ENCODE results near the gene MYO5C.
A peak's percentile ranks its signal among the peaks of the same experiment; 100 is the strongest.

MYO5C gene

DNA sequence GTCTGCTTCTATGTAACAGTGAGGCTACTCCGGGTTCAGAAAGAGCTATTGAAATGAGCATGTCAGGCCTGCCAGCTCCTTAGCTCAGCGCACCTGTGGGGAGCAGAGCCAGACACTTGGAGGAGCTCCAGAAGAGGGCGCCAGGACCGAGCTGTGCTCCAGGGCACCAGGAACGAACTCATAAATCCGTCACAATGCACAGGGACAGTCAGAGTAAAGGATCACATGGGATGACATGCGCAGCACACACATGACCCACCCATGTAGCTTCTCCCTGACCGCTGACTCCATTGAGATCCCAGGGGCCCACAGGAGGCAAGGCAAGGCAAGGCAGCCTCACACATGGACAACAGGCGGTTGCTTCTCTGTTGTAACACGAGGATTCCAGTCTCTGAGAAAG lies 78.4 kb downstream of the MYO5C start:
- peak; percentile 19 for DNase-seq (ENCODE audit: low spot score)

DNA sequence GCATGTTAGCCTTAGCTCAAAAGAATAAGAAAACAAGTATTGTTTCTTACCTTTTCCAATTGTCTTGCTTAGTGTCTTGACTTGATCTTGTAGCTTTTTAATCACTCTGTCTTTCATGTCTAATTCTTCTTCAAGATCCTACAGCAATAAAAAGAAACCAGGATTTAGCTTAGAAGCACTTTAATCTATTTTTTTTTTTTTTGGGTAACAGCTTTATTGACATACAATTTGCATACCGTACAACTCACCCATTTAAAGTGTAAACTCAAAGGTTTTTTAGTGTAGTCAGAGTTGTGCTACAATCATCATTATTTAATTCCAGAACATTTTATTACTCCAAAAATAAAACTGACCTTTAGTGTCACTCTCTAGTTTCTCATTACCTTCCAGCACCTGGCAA lies 81.1 kb downstream of the MYO5C start:
- DNase-seq (ENCODE audit: low spot score), result no peak

DNA sequence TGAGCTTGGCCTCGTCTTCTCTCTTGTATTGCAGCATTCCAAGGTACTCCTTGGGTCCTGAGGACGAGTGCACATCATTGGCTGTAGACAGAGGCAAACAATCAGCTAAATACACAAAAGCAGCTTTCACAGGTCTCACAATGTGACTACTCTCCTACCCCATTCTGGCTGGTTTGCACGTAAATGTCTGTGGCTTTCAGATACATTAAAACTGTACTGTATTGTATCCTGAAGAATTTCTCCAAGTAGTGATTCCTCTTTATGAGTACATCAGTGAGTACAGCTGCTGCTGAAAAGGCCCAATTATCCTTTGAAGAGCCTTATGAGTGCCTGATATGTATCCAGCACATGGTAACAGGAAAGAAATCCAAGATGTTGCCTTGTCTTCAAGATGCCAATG lies 82.4 kb downstream of the MYO5C start:
- DNase-seq (ENCODE audit: low spot score), result no peak

DNA sequence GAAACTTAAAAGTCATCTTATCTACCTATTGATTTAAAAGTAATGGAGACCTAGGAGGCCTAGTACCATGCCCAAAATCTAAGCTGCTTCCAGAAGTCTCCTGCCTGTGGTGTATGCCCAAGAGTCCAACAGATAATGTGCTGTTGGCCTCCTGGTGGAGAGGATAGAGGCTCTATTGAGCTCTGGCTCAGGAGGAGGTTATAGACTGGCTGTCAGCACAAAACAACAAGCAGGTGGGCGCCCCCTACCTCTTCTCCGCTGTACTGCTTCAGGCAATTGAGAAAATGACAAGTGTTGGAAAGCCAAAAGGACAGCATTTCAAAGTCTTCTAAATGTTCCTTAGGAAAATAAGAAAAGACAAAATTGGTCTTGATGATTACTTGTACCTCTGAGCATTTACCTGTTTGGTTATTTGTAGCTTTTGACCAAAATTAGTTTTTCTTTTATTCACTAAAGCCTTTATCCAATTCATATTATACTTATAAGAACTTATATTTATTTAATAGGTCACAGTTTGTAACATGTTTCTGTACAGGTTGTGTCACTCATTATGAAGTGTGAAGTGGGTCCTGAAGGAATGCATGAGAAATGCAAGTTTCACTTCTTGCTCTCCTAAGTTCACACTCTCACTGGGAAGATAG lies 87.2 kb downstream of the MYO5C start:
- peak; percentile 65 for DNase-seq (ENCODE audit: low spot score)

DNA sequence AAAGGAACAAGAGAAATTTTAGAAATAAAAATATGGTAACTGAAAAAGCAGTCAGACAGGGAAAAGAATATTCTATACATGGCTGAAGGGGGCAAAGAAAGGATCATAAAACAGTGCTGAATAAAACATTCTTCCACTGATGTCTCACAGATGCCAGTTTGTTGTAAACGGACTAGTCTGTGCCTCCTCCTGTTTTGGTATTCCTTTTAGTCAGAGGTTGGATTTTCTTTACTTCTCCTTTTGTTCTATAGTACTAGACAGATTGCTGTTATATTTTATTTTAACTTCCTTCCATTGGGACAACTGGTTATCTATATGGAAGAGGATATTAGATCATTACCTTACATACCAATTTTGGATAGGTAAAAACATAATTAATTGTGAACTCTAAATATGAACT lies 88.4 kb downstream of the MYO5C start:
- DNase-seq (ENCODE audit: low spot score), result no peak

DNA sequence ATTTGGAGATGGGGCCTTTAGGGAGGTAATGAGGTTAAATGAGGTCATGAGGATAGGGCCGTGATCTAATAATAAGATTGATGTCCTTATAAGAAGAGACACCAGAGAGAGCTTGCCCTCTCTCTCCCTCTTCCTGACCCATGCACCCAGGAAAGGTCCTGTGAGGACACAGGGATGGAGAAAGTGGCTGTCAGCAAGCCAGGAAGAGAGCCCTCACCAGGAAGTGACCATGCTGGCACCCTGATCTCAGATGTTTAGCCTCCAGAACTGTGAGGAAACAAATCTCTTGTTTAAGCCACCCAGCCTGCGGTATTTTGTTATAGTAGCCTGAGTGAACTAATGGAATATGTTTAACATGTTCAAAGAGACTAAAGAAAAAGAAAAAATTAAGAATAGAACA lies 89.2 kb downstream of the MYO5C start:
- DNase-seq (ENCODE audit: low spot score), result no peak

DNA sequence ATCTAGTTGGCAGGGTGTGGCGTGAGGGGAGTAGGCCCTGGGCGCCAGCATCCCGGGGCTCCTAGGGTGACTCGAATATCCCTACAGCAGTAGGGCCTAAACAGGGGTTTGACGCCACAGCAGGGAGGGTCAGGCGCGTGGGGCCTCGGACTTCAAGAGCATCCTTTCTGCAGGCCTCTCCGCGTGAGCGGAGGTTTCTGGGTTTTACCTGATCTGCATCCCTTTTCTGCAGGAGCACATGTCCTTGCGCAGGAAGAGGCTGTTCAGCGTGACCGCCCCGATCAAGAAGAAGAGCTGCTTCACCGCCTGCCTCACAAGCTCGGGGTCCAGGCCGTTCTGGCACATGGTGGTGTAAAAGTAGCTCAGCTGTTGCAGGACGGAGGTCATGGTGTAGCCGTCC lies 90.9 kb downstream of the MYO5C start:
- no peak for DNase-seq (ENCODE audit: low spot score)

DNA sequence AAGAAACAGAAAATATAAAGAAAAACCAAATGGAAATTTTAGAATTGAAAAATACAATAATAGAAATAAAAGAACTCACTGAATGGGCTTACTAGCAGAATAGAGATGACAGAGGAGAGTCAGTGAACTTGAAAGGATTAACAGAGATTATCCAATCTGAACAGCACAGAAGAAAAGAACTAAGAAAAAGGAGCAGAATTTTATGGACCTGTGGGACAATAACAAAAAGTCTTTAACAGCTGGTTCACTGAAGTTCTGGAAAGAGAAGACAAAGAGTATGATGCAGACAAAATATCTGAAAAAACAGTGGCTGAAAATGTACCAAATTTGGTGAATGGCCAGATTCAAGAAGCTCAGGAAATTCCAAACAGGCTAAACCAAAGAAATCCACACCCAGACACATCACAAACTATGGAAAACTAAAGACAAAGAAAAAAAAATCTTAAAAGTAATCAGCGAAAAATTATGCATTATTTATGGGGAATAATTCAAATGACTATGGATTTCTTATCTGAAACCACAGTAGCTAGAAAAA lies 94.7 kb downstream of the MYO5C start:
- DNase-seq (ENCODE audit: low spot score), result no peak

DNA sequence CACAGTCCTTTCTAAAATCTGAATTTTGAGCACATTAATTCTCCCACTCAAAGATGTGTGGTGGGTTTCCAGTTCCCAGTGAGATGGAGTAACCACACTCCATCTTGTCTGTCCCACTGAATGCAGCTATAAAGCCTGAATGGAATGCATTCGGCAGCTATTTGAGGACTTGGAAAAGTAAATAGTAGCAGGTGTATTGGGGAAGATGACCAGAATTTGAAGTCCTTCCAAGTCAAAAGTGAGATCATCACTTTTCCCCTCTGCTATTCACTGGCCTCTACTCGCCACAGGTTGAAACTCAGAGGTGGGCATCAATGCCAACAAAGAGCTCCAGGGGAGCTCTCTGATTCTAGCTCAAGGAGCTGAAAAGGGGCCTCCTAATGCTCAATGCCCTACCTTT lies 96.3 kb downstream of the MYO5C start:
- no peak for DNase-seq (ENCODE audit: low spot score)

DNA sequence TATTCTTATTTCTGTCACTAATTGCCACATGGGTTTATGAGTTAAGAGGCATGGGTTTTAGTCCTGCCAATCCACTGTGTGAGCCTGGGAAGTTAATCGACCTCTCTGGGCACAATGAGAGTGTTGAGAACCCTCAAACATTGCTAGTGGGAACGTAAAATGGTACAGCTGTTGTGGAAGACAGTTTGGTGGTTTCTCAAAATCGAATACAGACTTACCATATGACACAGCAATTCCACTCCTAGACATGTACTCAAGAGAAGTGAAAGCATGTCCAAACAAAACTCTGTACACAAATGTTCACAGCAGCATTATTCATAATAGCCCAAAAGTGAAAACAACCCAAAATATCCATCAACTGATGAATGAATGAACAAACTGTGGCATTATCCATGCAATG lies 98.7 kb downstream of the MYO5C start:
- no peak for DNase-seq (ENCODE audit: low spot score)

DNA sequence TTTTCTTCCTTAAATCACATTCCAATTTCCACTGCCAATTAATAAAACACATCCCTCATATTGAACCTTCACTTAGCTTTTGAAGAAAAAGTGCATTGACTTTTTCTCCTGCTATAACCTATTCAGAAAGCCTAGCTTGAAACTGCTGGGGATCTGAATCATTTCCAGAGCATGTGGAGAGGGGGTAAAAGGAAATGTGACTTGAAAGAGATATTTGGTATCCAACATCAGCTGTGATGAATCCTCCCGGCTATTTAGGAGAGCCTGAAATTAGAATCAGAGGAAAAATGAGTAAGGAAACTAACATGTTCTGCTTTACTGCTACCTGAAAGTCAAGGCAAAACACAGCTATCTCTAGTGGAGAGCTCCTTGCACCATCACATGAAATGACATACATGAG lies 101.8 kb downstream of the MYO5C start:
- no peak for DNase-seq (ENCODE audit: low spot score)

DNA sequence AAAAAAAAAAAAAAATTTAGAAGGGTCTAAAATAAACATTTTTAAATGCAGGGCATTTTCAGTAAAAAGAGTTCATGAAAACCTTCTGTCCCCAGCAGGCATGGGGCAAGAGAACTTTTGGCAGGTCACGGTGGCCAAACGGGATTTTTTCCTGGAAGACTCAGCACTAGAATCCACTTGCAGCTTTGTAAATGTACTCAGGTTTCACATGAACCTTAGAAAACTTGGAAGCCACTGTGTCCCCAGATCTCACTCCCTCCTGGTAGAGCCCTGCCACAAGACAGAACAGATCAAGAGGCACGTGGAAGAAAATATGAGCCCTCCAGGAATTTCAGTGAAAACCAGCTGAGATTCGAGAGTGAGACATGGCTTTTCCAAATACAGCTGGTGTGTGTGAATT lies 102.3 kb downstream of the MYO5C start:
- DNase-seq (ENCODE audit: low spot score), result no peak

DNA sequence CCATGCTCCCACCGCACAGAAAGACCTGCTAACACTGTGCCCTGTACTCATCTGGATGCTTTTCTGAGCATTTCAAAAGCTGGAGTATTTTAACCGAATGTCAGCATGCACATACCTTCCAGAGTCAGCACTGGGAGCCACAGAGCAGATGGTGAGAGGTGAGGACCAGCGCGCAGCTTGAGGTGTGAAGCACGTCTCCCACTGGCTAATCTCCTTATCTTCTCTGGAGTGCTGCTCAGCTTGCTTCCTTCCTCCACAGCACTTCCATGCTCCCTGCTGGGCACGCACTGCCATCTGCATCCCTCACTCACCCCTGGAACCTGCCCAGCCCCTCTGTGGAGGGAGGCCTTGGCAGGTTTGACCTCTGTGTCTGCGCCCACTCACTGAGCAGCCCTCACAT lies 104.4 kb downstream of the MYO5C start, which contains the start of gene GNB5:
Gene GNB5 (minus strand): TSS at position 186 of the 400 bp plus-strand sequence. CDS start 6,716 bp downstream, outside the sequence.
- DNase-seq (ENCODE audit: low spot score), result peak; percentile 31

DNA sequence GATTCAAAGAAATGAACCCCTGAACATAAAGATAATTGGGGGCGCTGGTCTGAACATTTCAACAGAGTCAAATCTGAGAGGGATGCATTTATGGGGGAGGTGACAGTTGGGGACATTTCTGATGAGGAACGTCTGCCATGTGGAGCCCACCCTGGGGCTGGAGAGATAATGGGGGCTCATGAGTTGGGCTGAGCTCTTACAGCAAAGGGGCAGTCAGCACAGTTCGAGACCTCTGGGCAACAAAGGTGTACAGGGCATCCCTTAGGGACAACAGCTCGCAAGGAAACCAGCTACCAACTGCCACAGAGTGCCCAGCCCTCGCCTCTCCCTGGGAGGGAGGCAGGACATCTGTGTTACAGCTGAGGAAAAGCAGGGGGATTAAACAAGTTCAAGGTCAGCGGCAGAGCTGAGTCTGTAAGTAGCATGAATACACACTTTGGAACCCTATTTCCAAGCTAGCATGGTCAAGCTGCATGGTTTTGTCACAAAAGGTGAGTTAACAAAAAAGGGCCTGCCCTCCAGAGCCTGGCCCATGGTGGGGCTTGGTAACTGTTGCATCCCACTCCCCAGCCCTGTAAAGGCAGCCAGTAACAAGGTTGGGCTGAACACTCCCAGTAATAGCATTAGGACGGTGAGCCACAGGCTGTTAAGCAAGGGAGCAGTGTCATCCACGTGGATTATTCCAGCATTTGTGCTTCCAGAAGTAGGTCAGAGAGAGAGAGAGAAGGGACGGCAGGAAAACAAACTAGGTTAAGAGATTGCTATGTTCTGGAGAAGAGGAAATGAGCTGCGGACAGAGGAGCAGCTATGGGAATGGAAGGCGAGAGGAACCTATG lies 108.7 kb downstream of the MYO5C start:
- peak; percentile 70 for DNase-seq (ENCODE audit: low spot score)

DNA sequence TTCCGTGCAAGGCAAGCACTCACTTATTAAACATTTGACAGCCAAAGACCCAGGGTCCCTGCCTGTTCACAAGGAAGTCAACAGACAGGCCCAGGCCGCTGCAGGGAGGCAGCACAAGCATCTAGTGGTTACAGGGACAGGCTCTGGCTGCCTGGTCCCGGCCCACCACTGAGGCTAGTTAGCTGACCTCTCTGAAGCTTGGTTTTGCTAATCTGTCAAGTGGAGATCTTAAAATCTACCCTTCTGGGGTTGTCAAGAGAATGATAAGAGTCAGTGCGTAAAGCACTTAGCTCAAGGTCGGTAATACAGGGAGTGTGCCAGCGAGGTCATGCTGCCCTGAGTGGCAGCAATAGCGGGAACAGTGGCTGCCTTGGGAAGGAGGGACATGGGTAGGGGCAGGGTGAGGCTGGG lies 110.4 kb downstream of the MYO5C start:
- DNase-seq (ENCODE audit: low spot score), result no peak

DNA sequence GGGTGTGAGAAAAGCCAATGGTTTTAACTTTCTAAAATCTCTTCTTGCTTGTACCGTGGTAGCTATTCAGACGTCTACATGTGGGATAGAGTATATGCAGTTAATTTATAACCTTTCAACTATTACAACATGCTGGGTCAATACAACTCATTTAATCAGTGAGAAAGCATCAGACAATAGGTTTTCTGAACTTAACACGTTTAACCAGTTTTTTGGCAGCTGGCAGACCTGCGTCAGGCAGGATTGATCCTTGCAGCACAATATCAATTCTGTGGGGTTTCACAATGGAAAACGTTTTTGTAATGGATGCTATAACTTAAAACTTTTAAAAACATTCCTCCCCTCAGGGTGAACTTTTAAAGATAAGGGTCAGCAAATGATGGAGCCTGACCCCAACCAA lies 110.9 kb downstream of the MYO5C start:
- DNase-seq (ENCODE audit: low spot score), result no peak

DNA sequence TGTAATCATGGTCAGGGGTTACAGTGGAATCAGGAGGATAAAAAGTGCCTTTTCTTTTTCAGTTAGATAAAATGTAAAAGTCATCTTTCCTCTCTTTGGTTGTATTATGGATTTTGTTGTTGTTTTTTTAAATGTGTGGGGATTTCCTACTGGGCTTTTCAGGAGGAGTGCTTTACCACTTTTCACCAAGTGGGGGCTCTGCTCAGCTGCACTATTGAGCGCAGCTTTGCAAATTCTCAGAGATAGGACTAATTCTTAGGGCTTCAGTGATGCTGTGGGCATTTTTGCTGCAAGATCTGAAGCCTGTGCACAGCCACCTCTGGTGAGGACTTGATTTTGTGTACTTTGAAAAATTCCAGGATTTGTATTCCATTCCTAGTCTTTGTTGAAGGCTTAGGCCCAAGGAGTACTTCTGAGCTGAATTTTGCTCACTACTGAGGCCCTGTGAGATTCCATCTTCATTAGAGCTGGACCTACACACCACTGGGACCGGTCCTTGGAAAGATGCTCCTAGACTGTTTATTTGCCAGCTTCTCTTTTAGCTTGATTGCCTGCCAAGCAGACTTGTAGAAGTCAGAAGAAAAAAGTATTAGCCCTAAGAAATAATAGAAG lies 111.9 kb downstream of the MYO5C start:
- peak; percentile 41 for DNase-seq (ENCODE audit: low spot score)

DNA sequence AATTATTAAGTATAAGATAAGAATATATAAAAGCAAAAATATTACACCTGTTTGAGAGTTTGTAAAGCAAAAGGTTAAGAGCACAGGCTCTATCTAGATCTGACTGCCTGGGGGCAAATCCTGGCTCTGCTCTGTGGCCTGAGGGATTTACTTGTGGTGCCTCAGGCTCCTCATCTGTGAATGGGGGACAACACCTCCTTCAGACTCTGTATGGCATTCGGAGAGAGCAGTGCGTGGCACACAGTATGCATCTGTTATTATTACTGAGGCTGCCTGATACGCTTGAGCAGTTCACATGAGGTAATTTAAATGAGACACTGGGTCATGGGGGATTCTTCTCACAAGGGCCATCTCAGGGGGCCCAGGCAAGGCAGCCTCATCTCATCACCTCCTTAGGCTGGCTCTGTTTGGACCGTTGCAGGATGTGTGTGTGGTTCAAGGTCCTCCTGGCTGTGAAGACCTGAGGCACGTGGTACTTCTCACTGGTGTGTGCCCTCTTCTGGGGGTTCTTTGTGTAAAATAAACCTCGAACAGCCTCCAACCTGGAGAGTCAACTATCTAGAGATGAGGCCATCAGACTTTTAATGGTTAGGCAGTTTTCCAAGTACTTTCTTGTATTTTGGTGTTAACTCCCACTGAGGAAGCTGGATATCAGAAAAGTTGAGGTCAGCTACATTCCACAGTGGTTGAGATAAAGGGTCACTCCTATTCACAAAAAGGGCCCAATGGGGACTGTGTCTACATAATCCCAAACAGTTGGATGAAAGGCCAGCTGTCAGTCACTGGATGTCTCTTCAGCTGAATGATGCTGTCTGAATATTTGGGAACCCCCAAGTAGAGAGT lies 113.4 kb downstream of the MYO5C start:
- no peak for DNase-seq (ENCODE audit: low spot score)

DNA sequence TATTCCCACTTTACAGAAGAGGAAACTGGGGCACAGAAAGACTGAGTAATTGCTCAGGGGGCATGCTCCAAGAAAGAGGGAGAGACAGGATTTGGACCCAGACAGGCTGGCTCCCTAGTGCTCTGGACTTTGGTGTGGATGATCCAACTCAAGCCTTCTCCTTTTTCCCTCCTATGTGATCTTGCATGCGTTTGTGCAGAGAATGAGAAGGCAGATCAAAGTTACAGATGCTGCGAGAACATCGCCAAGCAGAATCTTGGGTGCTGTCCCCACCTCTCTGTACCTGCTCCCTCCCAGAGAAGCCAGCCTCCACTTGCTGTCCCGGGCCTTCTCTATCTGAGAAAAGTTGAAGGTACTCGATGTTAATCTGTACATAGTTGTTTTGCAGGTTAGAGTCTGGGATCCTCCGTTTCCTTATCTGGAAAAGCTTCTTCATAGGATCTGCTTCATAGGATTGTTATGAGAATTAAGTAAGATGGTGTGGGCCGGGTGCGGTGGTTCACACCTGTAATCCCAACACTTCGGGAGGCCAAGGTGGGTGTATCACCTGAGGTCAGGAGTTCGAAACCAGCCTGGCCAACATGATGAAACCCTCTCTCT lies 114.7 kb downstream of the MYO5C start:
- DNase-seq (ENCODE audit: low spot score), result no peak

DNA sequence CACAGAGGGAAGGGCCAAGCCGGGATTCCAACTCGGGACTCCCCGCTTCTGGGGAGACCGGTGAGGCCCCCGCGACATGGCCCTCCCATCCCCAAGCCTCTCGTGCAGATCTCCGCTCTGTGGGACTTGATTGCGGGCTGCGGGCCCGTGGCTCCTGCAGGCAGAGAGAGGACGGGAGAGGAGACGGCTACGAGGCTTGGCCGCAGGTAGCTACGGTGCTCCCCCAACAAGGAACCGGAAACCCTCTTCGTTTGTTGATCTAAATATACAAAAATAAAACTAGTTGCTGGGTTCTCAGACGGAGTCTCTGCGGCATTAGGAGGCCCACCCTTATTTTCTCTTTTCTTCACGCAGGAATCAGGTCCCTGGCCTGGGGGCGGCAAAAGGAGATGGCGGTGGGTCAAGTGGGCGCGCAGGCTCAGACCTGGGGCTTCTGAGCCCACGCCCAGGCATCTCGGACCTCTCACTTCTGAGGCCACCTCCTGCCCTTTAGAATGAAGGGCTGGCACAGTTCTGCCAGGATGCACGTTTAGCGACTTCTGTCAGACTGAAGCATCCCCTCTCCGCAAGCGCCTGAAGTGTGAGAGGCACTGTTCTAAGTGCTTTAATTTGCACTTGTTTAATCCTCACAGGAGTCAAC lies 115.3 kb downstream of the MYO5C start:
- DNase-seq (ENCODE audit: low spot score), result no peak
